SKM-1 (cell line): Measurements from ENCODE around the gene PXDN.

Experiments
- DNase-seq: peaks from one replicate; lab custom pipeline; 2025; ENCODE audit not compliant: unreplicated experiment; lab: John Stamatoyannopoulos, UW

PXDN gene

DNA sequence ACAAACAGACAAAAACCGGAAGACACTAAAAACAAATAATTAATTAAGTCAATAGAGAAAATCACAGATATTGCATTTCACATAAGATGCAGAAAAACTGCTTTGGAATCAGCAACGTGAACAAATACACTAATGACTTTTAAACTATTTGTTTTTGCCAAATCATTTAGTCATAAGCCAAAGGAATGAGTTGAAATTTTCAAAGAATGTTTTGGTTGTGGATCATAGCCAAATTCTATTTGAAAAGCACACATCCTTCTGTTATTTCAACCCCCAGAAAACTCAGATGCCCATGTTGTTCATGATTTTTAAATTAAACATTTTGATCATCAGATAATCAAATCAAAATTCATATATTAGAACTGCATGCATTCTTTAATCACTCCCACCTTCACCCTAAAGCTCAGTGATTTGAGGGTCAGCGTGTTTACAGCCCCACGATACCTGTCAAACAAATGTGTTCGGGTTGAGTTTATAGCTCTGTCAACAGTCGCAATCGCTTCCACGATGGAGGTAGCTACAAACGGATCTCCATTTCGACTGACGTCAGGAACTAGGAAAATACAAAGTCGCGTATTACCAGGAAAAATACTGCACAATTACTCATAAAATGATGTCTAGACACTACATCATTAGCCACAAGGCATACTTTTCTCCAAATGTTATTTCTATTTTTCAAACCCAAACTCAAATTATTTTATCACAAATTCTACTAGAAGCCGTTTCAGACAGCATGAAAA lies 90.2 kb downstream of the PXDN start:
- DNase-seq: no peak

- no peak for DNase-seq
These were observed 92.1 kb downstream of the PXDN start for GRCh38 chr2:1652034-1652790.

- no peak for DNase-seq
These were observed 92.9 kb downstream of the PXDN start for GRCh38 chr2:1651121-1652033.

- DNase-seq: no peak
These were observed 94.0 kb downstream of the PXDN start for GRCh38 chr2:1650085-1650872.

GRCh38 chr2:1649103-1650084 lies 94.9 kb downstream of the PXDN start:
- no peak for DNase-seq

GRCh38 chr2:1648241-1649102 lies 95.8 kb downstream of the PXDN start:
- DNase-seq: no peak

DNA sequence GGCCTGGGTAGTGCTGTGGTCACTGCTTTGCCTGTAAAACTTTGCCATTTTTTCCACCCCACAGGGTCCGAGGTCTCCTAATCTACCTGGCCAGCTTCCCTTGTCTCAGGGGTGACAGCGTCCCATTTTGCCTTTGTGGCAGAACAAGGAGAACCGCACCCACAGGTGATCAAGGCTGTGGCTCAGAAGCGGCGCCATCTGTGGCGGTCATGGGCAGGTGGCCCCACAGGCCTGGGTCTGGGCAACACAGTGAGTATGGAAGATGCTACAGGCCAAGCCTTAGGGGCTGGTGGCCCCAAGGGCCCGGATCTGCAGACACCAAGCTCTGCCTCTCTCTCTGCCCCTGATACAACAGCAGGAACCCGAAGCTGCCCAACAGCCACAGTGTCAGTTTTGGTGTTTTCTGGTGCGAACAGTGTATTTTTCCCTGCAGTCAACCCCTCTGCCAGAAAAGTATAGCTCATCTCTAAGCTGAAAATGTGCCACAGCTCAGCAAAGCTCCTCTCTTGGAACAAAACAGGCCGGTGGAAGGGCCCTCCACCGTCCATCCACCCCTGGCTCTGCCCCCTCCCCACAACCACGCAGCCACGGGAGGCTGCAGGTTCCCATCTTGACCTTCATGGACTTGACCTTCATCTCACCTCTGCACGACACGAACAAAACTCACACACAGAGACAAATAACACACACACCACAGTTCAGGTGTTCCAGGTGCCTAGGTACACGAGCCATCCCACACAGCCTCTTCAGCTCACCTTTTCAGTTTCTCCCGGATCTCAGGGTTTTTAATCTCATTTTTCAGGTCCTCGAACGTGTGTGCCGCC lies 96.7 kb downstream of the PXDN start:
- DNase-seq: no peak

DNA sequence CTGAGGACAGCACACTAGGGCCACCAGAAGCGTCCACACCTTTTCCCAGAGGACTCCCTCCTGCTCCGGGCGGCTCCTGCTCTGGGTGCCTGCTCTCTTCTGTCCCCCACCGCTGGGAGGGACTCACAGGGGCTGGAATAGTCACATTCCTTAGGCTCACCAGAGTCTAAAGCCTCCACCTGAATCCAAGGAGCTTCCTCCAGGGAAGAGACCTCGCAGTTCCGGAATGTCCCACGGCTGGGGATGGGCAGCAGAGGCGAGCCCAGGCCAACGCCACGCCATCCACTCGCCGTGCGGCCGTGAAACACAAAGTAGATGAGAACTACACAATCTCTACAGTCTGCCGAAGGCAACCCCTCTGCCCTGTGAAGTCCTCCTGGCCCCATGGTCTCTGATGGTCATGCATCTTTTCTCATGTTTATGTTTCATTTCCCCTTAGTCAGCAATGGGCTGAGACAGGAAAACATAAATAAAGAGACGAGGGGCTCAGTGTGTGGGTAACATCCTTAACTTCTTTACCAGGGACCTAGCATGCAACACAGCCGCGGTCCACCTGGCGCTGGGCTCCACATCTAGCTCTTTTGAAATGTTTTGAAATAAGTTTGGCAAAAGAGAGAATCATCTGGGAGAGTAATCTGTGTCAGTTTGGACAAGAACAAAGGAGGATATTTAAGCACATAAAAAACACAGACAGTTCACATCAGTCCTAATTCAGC lies 98.4 kb downstream of the PXDN start:
- no peak for DNase-seq

DNA sequence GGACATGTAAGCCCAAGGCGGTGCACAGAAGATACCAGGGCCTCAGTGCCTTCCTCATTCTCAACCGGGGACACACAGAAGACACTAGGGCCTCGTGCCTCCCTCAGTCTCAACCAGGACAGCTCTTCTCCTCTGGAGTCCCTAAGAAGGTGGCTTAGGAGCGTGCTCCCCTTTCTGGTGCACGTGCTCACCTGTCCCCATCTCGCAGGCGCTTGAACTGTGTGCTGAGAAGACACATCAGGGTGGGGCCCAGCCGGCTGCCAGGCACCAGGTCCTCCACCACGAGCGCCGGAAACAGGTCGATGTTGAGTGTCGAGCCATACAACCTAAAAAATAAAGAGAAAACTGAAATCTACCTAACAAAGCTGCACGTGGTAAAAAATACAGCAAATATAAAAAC lies 99.9 kb downstream of the PXDN start:
- DNase-seq: no peak

DNA sequence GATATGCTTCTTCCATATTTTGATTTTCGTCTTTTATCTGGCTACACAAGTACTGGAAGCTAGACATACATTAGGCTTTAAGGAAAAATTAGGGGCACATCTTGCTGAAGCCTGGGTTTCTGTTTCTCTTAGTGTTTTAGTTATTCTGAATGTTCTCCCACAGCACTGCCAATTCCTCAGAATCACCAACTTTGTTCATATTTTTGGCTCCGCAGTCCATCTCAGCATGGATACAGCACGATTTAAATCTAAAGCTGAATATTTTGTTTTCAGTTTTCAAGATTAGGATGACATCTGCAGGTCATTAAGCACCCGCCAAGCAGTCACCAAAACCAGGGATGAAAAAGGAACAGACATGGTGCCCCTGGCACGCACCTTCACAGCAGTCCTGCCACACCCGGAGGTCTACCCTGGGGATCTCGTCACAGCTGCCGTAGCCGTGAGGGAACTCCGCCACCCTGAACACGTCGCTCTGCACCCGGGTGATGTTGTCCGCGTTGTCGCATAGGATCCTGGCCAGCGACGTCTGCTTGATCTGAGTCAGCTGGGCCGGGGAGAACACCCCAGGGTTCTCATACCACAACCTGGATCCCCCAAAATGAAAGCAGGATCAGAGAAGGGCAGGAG lies 101.2 kb downstream of the PXDN start:
- no peak for DNase-seq

- DNase-seq: no peak
These were observed 102.1 kb downstream of the PXDN start for GRCh38 chr2:1642066-1642861.

DNA sequence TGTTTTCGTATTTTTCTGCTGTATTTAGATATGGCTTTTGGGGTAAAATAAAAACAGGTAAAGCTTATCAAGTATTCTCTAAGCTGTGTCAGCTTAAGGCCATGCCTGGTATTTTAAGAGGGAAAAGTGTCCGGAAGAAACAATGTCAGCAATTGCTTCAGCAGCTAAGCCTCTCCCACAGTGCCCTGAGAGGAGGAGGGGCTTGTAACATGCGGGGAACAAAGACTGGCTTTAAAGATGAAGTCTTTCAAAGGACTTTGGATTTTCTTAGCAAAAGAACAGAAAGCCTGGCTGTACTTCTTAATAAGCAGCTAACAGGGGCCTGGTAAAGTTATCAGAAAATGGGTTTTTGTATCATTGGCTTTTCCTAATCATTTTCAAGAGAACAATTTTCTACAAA lies 102.8 kb downstream of the PXDN start:
- no peak for DNase-seq

DNA sequence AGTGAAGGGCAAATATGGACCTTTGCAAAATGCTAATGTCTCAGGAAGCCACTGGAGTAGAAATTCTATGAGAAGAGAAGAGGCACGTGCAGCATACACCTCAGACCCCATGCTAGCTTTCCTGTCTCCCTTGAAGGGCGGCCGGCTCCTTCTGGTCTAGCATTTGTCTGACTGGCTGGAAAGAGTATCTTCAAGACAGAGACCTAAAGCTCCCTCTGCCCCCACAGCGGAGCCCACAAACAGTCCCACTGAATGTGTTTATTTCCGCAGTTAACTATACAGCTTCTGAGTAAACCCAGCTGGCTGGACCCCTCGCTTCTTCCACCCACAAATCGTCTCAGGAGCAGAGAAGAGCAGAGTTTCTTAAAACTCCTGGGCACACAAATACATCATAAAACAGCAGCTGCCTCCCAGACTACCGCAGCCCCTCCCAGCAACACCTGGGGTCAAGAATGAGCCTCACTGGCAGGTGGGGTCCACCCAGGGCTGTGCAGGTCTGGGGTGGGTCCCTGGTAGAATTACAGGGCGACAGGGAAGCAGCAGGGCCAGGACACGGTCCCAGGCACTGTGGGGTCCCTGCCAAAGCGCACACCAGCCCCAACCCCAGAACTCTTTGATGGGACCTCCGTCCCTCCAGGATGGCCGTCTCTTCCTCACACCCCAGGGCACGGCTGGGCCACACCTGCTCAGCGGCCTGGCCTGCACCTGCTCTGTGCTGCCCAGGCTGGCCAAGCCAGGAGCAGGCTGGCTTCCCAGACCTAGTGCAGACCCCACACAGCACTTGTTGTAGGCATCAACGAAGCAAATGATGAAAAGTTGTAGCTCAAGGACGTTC lies 103.8 kb downstream of the PXDN start:
- DNase-seq: no peak

GRCh38 chr2:1639086-1639858 lies 105.0 kb downstream of the PXDN start:
- DNase-seq: no peak
